Measurements from ENCODE around the gene SUFU.
A peak's percentile ranks its signal among the peaks of the same experiment; 100 is the strongest.

The SUFU gene

GRCh38 chr10:102605712-102606111, 101.9 kb downstream of the SUFU start:
- FAIRE-seq = no peak

GRCh38 chr10:102608487-102608886, 104.7 kb downstream of the SUFU start:
- peak; percentile 63 for FAIRE-seq

More at GRCh38 chr10:102605712-102606111, 101.9 kb downstream of the SUFU start:
- no peak for DNase-seq (ENCODE audit: insufficient read length)
- TF ChIP-seq TAF1 (IDR thresholded peaks at IDR 0.05; ENCODE audit: borderline replicate concordance, low read depth, low read length) (no peak), POLR2A (IDR thresholded peaks at IDR 0.05; ENCODE audit: low read depth, low read length) (no peak), POLR2AphosphoS5 (IDR thresholded peaks at IDR 0.05; ENCODE audit: low read depth, low read length) (no peak)

GRCh38 chr10:102610441-102610887, 106.7 kb downstream of the SUFU start:
- no peak for FAIRE-seq
- no peak for TF ChIP-seq POLR2AphosphoS5 (IDR thresholded peaks at IDR 0.05; ENCODE audit: low read depth, low read length)
- TF ChIP-seq POLR2A (IDR thresholded peaks at IDR 0.05; ENCODE audit: low read depth, low read length) = no peak
- DNase-seq (ENCODE audit: insufficient read length) = no peak

More at GRCh38 chr10:102608487-102608886, 104.7 kb downstream of the SUFU start:
- no peak for TF ChIP-seq POLR2A (IDR thresholded peaks at IDR 0.05; ENCODE audit: low read depth, low read length)
- TF ChIP-seq POLR2AphosphoS5 (IDR thresholded peaks at IDR 0.05; ENCODE audit: low read depth, low read length) = no peak
- no peak for TF ChIP-seq TAF1 (IDR thresholded peaks at IDR 0.05; ENCODE audit: borderline replicate concordance, low read depth, low read length)
- DNase-seq (ENCODE audit: insufficient read length) = no peak

GRCh38 chr10:102611514-102612087, 107.8 kb downstream of the SUFU start:
- DNase-seq (ENCODE audit: insufficient read length) = no peak
- FAIRE-seq = no peak
- TF ChIP-seq POLR2AphosphoS5 (IDR thresholded peaks at IDR 0.05; ENCODE audit: low read depth, low read length) (no peak), POLR2A (IDR thresholded peaks at IDR 0.05; ENCODE audit: low read depth, low read length) (no peak), TAF1 (IDR thresholded peaks at IDR 0.05; ENCODE audit: borderline replicate concordance, low read depth, low read length) (no peak)

- DNase-seq (ENCODE audit: insufficient read length) = no peak
- TF ChIP-seq POLR2A (IDR thresholded peaks at IDR 0.05; ENCODE audit: low read depth, low read length) (no peak), TAF1 (IDR thresholded peaks at IDR 0.05; ENCODE audit: borderline replicate concordance, low read depth, low read length) (no peak), POLR2AphosphoS5 (IDR thresholded peaks at IDR 0.05; ENCODE audit: low read depth, low read length) (no peak)
- FAIRE-seq = no peak
Measured at GRCh38 chr10:102612964-102613275, 109.1 kb downstream of the SUFU start.

- TF ChIP-seq TAF1 (IDR thresholded peaks at IDR 0.05; ENCODE audit: borderline replicate concordance, low read depth, low read length) (no peak), POLR2A (IDR thresholded peaks at IDR 0.05; ENCODE audit: low read depth, low read length) (no peak), POLR2AphosphoS5 (IDR thresholded peaks at IDR 0.05; ENCODE audit: low read depth, low read length) (no peak)
- no peak for FAIRE-seq
- no peak for DNase-seq (ENCODE audit: insufficient read length)
Measured at GRCh38 chr10:102613286-102613685, 109.5 kb downstream of the SUFU start.

- TF ChIP-seq POLR2AphosphoS5 (IDR thresholded peaks at IDR 0.05; ENCODE audit: low read depth, low read length) (no peak), TAF1 (IDR thresholded peaks at IDR 0.05; ENCODE audit: borderline replicate concordance, low read depth, low read length) (no peak), POLR2A (IDR thresholded peaks at IDR 0.05; ENCODE audit: low read depth, low read length) (no peak)
- DNase-seq (ENCODE audit: insufficient read length) (no peak), FAIRE-seq (no peak)
Measured at GRCh38 chr10:102613785-102614184, 110.0 kb downstream of the SUFU start.

- TF ChIP-seq TAF1 (IDR thresholded peaks at IDR 0.05; ENCODE audit: borderline replicate concordance, low read depth, low read length) (no peak), POLR2A (IDR thresholded peaks at IDR 0.05; ENCODE audit: low read depth, low read length) (no peak), POLR2AphosphoS5 (IDR thresholded peaks at IDR 0.05; ENCODE audit: low read depth, low read length) (no peak)
- FAIRE-seq (no peak), DNase-seq (ENCODE audit: insufficient read length) (no peak)
Measured at GRCh38 chr10:102614888-102615287, 111.1 kb downstream of the SUFU start.

- no peak for TF ChIP-seq TAF1 (IDR thresholded peaks at IDR 0.05; ENCODE audit: borderline replicate concordance, low read depth, low read length)
- TF ChIP-seq POLR2A (IDR thresholded peaks at IDR 0.05; ENCODE audit: low read depth, low read length) = no peak
- no peak for TF ChIP-seq POLR2AphosphoS5 (IDR thresholded peaks at IDR 0.05; ENCODE audit: low read depth, low read length)
- no peak for DNase-seq (ENCODE audit: insufficient read length)
- no peak for FAIRE-seq
Measured at GRCh38 chr10:102615361-102615760, 111.6 kb downstream of the SUFU start.

- peak; percentile 65 for FAIRE-seq
- TF ChIP-seq POLR2A (IDR thresholded peaks at IDR 0.05; ENCODE audit: low read depth, low read length) (no peak), TAF1 (IDR thresholded peaks at IDR 0.05; ENCODE audit: borderline replicate concordance, low read depth, low read length) (no peak)
- DNase-seq (ENCODE audit: insufficient read length) = peak; percentile 47
Measured at GRCh38 chr10:102616066-102616770, 112.4 kb downstream of the SUFU start.

- FAIRE-seq = no peak
Measured at GRCh38 chr10:102617041-102617440, 113.3 kb downstream of the SUFU start.

GRCh38 chr10:102617816-102618215, 114.0 kb downstream of the SUFU start:
- FAIRE-seq (no peak), DNase-seq (ENCODE audit: insufficient read length) (no peak)
- TF ChIP-seq TAF1 (IDR thresholded peaks at IDR 0.05; ENCODE audit: borderline replicate concordance, low read depth, low read length) (no peak), POLR2AphosphoS5 (IDR thresholded peaks at IDR 0.05; ENCODE audit: low read depth, low read length) (no peak), POLR2A (IDR thresholded peaks at IDR 0.05; ENCODE audit: low read depth, low read length) (no peak)

More at GRCh38 chr10:102617041-102617440, 113.3 kb downstream of the SUFU start:
- TF ChIP-seq TAF1 (IDR thresholded peaks at IDR 0.05; ENCODE audit: borderline replicate concordance, low read depth, low read length) (no peak), POLR2AphosphoS5 (IDR thresholded peaks at IDR 0.05; ENCODE audit: low read depth, low read length) (no peak), POLR2A (IDR thresholded peaks at IDR 0.05; ENCODE audit: low read depth, low read length) (no peak)
- DNase-seq (ENCODE audit: insufficient read length) = no peak
